Activated naive CD8-positive, alpha-beta T cell treated with anti-CD3 and anti-CD28 coated beads for 36 hours (primary cell): ENCODE measurements around the gene GOLGA3. TPM values are rescaled to one million over a fixed set of nuclear protein-coding genes. Genes with fewer than 3 reads are reported as not detected.
"Not testable (repeated sequence)": the region's sequence is repeated elsewhere in the genome, so short reads cannot be mapped to it uniquely, and the experiment has no call there.

Source experiments
- DNase-seq: peaks from one replicate; pipeline ENCODE4 v3.0.0; 2021
- H3K27ac Mint-ChIP-seq: one replicate; pipeline ENCODE4 v1.8.0; 2022; ENCODE audit warnings: mild to moderate bottlenecking, moderate library complexity, mixed read lengths
- H3K27me3 Mint-ChIP-seq: one replicate; pipeline ENCODE4 v1.8.0; 2022; ENCODE audit warnings: mild to moderate bottlenecking, mixed read lengths
- H3K36me3 Mint-ChIP-seq: one replicate; pipeline ENCODE4 v1.8.0; 2021; ENCODE audit warnings: mild to moderate bottlenecking, mixed read lengths
- H3K4me1 Mint-ChIP-seq: one replicate; pipeline ENCODE4 v1.8.0; 2021; ENCODE audit warnings: mixed read lengths
- H3K4me3 Mint-ChIP-seq: one replicate; pipeline ENCODE4 v1.8.0; 2022; ENCODE audit warnings: mild to moderate bottlenecking, moderate library complexity, mixed read lengths
- H3K9me3 Mint-ChIP-seq: one replicate; pipeline ENCODE4 v1.8.0; 2022; ENCODE audit warnings: mixed read lengths
- total RNA-seq, 2 experiments: library from RNA; stranded (reverse); gene quantifications; one replicate each; pipeline ENCODE4 v1.2.3, GENCODE V29; 2021

Gene GOLGA3
- total RNA-seq, 2 experiments from 2014 or later, result 51.5 to 57.2 TPM

- no peaks in the 10 kb centered on the region for H3K4me1 Mint-ChIP-seq
- no peak overlapping the region for H3K27ac Mint-ChIP-seq
- no peak overlapping the region for H3K4me3 Mint-ChIP-seq
- H3K27me3 Mint-ChIP-seq, result no peaks in the 10 kb centered on the region
- DNase-seq, result no peak
- no peaks in the 10 kb centered on the region for H3K9me3 Mint-ChIP-seq
- H3K36me3 Mint-ChIP-seq, result peaks cover 24% of the 10 kb centered on the region
These were observed 46.7 kb downstream of the GOLGA3 start for GRCh38 chr12:132781938-132782337.

GRCh38 chr12:132779781-132780353 is 48.8 kb downstream of the GOLGA3 start:
- no peaks in the 10 kb centered on the region for H3K9me3 Mint-ChIP-seq
- peaks cover 2% of the 10 kb centered on the region for H3K4me1 Mint-ChIP-seq
- no peaks in the 10 kb centered on the region for H3K27me3 Mint-ChIP-seq
- no peak for DNase-seq
- H3K27ac Mint-ChIP-seq, result no peak overlapping the region
- no peak overlapping the region for H3K4me3 Mint-ChIP-seq
- H3K36me3 Mint-ChIP-seq, result peaks cover 25% of the 10 kb centered on the region

DNA sequence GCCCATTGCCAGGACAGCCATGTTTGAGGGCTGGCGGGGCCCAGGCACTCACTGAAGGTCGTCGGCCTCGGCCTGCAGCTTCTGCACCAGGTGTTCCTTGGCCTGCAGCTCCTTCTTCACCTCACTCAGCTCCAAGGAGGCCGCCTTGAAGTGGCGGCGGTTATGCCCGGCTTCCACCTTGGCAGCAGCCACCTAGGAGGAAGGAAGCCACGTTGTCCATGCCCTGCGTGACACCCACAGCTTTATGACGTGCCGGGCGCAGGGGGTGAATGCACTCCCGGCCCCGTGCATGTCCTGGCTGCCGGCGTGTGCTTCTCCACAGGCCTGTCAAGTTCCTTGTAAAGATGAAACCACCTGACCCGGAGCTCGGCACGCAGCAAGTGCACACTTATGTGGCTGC is 51.1 kb downstream of the GOLGA3 start:
- H3K36me3 Mint-ChIP-seq, result peaks cover 22% of the 10 kb centered on the region
- H3K9me3 Mint-ChIP-seq, result no peaks in the 10 kb centered on the region
- no peaks in the 10 kb centered on the region for H3K27me3 Mint-ChIP-seq
- H3K27ac Mint-ChIP-seq, result no peak overlapping the region
- DNase-seq, result no peak
- H3K4me3 Mint-ChIP-seq, result no peak overlapping the region
- H3K4me1 Mint-ChIP-seq, result peaks cover 13% of the 10 kb centered on the region

DNA sequence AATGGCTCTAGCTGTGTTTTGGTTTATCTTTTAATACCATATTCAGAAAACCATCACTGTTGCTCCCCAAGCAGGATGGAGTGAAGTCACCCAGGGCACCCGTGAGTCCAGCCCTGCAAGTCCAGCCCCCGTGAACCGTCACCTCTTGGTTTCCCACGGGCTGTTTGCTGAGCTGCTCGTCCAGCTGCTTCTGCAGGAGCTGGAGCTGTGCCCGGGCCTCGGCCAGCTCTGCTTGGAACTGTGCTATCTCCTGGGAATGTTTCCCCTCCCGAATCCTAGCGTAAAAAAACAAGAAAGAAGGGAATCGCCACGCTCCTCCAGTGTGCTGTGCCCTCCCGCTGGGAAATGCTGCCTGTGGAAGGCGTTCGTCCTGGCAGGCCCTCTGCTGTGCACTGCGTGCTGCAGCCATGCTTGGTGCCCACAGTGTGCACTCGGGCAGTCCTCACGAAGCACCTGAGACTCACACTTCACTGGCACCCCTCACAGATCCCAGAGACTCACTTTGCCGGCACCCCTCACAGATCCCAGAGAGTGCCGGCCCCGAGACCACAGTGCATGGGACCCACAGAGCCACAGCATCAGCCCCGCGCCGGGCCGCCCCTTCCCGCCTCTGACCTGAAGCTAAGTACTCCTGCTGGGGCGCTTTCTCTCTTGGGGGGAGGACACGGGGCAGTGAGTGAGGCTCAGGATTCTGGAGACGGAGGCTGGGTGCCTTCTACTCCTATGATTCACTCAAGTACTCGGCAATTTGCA is 51.7 kb downstream of the GOLGA3 start:
- Mint-ChIP-seq H3K27me3 (no peaks in the 10 kb centered on the region), H3K36me3 (peaks cover 22% of the 10 kb centered on the region), H3K4me3 (no peak overlapping the region), H3K27ac (peak overlapping the region; percentile 29), H3K4me1 (peaks cover 18% of the 10 kb centered on the region), H3K9me3 (no peaks in the 10 kb centered on the region)
- DNase-seq, result no peak

DNA sequence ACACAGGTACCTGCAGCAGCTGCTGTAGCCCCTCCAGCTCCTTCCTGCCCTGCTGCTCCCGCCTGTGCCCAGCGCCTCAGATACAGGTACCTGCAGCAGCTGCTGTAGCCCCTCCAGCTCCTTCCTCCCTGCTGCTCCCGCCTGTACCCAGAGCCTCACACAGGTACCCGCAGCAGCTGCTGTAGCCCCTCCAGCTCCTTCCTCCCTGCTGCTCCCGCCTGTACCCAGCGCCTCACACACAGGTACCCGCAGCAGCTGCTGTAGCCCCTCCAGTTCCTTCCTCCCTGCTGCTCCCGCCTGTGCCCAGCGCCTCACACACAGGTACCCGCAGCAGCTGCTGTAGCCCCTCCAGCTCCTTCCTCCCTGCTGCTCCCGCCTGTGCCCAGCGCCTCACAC is 52.4 kb downstream of the GOLGA3 start:
- H3K9me3 Mint-ChIP-seq, DNase-seq, H3K4me3 Mint-ChIP-seq, H3K27ac Mint-ChIP-seq, H3K27me3 Mint-ChIP-seq: not testable (repeated sequence)
- Mint-ChIP-seq H3K4me1 (peaks cover 25% of the 10 kb centered on the region), H3K36me3 (peaks cover 27% of the 10 kb centered on the region)

DNA sequence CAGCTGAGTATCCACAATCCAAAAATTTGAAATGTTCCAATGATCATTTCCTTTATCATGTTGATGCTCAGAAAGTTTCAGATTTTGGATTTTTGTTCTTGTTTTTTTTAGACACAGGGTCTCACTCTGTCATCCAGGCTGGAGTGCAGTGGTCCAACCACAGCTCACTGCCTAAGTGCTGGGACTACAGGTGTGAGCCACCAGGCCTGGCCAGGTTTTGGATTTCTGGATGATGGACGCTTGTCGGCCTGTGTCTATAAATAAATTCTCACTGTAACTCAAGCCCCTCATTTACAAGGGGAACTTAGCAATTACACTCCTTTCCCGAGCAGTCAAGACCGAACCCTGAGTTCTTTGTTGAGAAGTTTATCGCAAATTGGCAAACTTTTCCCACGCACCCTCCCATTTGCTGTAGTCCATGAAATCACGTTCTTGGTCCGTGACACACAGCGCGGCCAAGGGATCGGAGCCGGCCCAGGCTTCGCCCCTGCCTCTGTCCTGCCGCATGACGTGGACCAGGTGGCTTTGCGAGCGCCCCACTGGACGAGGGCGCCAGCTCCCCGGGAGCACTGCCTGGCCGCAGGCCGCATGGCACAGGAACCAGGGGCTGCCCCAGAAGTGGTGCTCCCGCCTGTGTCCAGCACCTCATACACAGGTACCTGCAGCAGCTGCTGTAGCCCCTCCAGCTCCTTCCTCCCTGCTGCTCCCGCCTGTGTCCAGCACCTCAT is 53.0 kb downstream of the GOLGA3 start:
- Mint-ChIP-seq H3K27ac (no peak overlapping the region), H3K4me3 (no peak overlapping the region), H3K27me3 (no peaks in the 10 kb centered on the region), H3K9me3 (no peaks in the 10 kb centered on the region), H3K4me1 (peaks cover 27% of the 10 kb centered on the region), H3K36me3 (peaks cover 27% of the 10 kb centered on the region)
- DNase-seq, result no peak

DNA sequence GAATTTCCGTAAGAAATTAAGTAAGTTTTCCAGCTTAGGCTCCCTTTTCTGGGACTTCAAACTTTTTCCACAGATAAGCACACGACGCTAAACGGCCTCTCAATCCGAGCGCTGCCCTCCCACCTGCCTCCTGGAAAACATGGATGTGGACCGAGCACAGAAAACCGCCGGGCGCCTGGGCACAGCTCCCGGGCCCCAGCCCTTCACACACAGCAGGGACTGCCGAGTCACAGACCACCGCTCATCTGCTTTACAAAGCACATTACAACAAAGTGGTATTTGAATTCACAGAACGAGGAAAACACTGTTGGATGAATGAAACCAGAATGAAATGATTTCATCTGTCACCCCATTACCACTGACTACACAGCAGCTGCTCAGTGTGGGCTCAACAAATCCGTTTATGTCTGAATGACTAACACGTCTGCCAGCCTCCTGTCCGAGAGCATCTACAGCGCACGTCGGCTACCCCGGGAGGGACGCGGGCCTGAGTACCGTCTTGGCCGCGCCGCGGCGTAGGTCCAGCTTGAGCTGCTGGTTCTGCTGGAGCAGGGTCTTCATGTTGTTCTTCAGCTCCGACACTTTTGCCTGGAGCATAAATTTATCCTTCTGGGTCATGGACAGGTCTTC is 53.9 kb downstream of the GOLGA3 start:
- no peaks in the 10 kb centered on the region for H3K9me3 Mint-ChIP-seq
- peaks cover 33% of the 10 kb centered on the region for H3K4me1 Mint-ChIP-seq
- DNase-seq, result no peak
- no peaks in the 10 kb centered on the region for H3K27me3 Mint-ChIP-seq
- H3K4me3 Mint-ChIP-seq, result no peak overlapping the region
- H3K36me3 Mint-ChIP-seq, result peaks cover 25% of the 10 kb centered on the region
- peak overlapping the region; percentile 40 for H3K27ac Mint-ChIP-seq

DNA sequence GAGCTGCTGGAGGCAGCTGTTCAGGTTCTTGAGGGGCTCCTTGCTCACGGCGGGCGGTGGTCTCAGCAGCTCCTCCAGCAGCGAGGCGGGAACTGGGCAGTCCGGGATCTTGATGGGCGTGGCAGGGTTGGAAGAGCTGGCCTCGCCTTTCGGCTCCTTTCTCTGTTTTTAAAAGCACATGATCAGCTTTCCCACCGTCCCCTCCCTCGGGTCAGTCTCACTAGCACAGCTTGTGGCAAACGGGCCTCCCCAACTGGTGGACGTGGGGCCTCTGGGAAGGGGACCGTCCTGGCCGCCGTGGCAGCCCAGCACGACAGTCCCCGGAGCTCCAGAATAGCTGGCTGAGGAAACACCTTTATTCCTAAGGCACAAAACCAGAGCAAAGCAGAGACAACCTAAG is 54.5 kb downstream of the GOLGA3 start:
- no peaks in the 10 kb centered on the region for H3K9me3 Mint-ChIP-seq
- no peak for DNase-seq
- no peak overlapping the region for H3K4me3 Mint-ChIP-seq
- no peaks in the 10 kb centered on the region for H3K27me3 Mint-ChIP-seq
- no peak overlapping the region for H3K27ac Mint-ChIP-seq
- H3K36me3 Mint-ChIP-seq, result peaks cover 25% of the 10 kb centered on the region
- H3K4me1 Mint-ChIP-seq, result peaks cover 39% of the 10 kb centered on the region

- no peak overlapping the region for H3K27ac Mint-ChIP-seq
- no peak for DNase-seq
- H3K27me3 Mint-ChIP-seq, result peaks cover 2% of the 10 kb centered on the region
- H3K4me3 Mint-ChIP-seq, result no peak overlapping the region
- H3K36me3 Mint-ChIP-seq, result peaks cover 31% of the 10 kb centered on the region
- peaks cover 46% of the 10 kb centered on the region for H3K4me1 Mint-ChIP-seq
- no peaks in the 10 kb centered on the region for H3K9me3 Mint-ChIP-seq
These were observed 55.4 kb downstream of the GOLGA3 start for GRCh38 chr12:132773077-132773955.

DNA sequence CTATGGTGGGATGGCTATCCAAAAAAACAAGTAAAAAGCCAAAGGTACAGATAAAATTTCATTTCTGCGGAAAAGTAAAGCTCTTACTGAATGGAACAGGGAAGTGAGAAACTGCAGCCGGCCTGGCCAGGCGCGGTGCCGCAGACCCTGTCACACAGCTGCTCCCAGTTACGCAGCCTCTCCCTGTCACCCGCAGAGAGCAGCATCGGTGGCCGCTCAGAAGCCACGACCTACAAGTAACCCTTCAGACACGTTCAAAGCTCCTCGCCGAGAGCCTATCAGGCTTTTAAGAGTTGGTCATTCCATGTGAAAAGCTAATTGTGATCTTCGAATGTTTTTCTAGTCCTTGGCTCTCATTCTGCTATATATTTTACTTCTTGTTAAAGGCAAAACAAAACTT is 56.1 kb downstream of the GOLGA3 start:
- no peak overlapping the region for H3K27ac Mint-ChIP-seq
- DNase-seq, result no peak
- peaks cover 34% of the 10 kb centered on the region for H3K36me3 Mint-ChIP-seq
- no peaks in the 10 kb centered on the region for H3K9me3 Mint-ChIP-seq
- peaks cover 52% of the 10 kb centered on the region for H3K4me1 Mint-ChIP-seq
- H3K27me3 Mint-ChIP-seq, result peaks cover 5% of the 10 kb centered on the region
- no peak overlapping the region for H3K4me3 Mint-ChIP-seq

- peak; percentile 52 for DNase-seq
- Mint-ChIP-seq H3K27ac (peak overlapping the region; percentile 85), H3K27me3 (peaks cover 5% of the 10 kb centered on the region), H3K9me3 (no peaks in the 10 kb centered on the region), H3K36me3 (peaks cover 31% of the 10 kb centered on the region), H3K4me1 (peaks cover 53% of the 10 kb centered on the region), H3K4me3 (peak overlapping the region; percentile 40)
These were observed 57.4 kb downstream of the GOLGA3 start for GRCh38 chr12:132771126-132771838.

GRCh38 chr12:132766380-132767085 is 62.1 kb downstream of the GOLGA3 start:
- H3K4me1 Mint-ChIP-seq, result peaks cover 42% of the 10 kb centered on the region

DNA sequence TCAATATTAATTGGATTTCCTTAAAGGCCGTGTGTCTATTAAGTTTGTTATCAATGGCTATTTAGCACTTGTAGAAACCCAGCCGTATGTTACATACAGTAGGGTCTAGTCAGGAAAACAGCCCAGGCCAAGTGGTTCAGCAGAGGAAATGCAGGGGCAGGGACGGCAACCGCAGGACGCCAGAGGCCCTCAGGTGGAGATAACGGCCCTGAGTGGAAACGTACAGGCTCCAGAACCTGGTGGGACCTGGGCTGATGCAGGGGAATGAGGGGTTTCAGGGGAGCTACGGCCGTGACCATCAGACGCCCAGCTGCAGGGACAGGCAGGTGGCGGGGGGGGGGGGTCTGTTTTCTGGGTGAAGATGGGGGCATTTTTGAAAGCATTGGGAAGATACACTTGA is 63.3 kb downstream of the GOLGA3 start:
- Mint-ChIP-seq H3K27ac (no peak overlapping the region), H3K36me3 (peaks cover 30% of the 10 kb centered on the region), H3K9me3 (no peaks in the 10 kb centered on the region), H3K4me3 (peak overlapping the region; percentile 7), H3K4me1 (peaks cover 41% of the 10 kb centered on the region), H3K27me3 (peaks cover 10% of the 10 kb centered on the region)
- DNase-seq, result no peak

More at GRCh38 chr12:132766380-132767085, 62.1 kb downstream of the GOLGA3 start:
- Mint-ChIP-seq H3K27ac (no peak overlapping the region), H3K9me3 (no peaks in the 10 kb centered on the region), H3K36me3 (peaks cover 27% of the 10 kb centered on the region), H3K4me3 (no peak overlapping the region), H3K27me3 (peaks cover 5% of the 10 kb centered on the region)
- no peak for DNase-seq
